Measurements from ENCODE around the gene HSD11B1.
"Not testable (repeated sequence)": the region's sequence is repeated elsewhere in the genome, so short reads cannot be mapped to it uniquely, and the experiment has no call there.

The HSD11B1 gene

DNA sequence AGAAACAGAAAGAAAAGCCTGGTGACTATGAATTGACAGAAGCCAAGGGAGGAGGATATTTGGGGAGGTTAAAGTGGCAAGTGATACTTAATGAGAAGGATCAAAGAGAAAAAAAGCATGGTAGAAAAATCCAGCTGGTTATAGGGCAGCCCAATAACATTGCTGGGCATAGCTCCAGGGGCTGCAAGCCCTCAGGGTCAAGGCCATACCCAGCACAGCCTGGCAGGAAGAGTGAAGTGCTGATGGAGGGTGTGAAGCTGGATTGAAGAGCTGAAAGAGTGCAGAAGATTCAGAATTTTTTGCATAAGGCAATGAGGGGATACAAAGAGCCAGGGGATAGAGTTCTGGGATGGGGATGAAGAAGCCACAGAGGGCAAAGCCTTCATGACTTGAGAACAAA is 8.0 kb upstream of the HSD11B1 start:
- DNase-seq (ENCODE audit: low read depth, low spot score), result no peak
- ChIA-PET POLR2A (no interaction called here), CTCF (interaction anchor here (0.6 to 11.9 kb wide), 9 partner anchors 9 to 126 kb away, joined by 3 to 314 read pairs (median 4); partner anchors contain the start of gene CAMK1G)
- TF ChIP-seq, protein P1, sequence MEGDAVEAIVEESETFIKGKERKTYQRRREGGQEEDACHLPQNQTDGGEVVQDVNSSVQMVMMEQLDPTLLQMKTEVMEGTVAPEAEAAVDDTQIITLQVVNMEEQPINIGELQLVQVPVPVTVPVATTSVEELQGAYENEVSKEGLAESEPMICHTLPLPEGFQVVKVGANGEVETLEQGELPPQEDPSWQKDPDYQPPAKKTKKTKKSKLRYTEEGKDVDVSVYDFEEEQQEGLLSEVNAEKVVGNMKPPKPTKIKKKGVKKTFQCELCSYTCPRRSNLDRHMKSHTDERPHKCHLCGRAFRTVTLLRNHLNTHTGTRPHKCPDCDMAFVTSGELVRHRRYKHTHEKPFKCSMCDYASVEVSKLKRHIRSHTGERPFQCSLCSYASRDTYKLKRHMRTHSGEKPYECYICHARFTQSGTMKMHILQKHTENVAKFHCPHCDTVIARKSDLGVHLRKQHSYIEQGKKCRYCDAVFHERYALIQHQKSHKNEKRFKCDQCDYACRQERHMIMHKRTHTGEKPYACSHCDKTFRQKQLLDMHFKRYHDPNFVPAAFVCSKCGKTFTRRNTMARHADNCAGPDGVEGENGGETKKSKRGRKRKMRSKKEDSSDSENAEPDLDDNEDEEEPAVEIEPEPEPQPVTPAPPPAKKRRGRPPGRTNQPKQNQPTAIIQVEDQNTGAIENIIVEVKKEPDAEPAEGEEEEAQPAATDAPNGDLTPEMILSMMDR (IDR thresholded peaks at IDR 0.05; ENCODE audit: insufficient read depth, low read length, missing control alignments), result no peak
- H3K4me3 ChIP-seq (ENCODE audit: low read depth, low read length), result no peak overlapping the region

DNA sequence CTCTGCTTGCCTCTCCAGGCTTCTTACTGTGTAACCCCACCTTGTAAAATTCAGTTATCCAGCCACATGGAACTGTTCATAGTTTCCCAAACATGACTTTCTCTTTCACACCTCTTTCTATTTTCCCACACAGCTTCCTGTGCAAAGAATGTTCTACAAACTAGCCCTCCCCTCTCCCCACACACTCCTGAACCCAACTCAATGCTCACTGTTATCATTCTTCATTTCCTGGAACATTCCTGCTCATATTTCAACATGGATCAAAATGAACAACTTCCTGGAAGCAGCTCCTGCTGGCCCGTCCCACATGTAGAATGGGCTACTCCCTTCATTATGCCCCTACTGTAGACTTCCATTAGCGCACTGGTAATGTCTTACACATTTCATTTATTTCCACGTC is 7.5 kb upstream of the HSD11B1 start:
- H3K4me3 ChIP-seq (ENCODE audit: low read depth, low read length), result no peak overlapping the region
- POLR2A ChIA-PET, result no interaction called here
- TF ChIP-seq, protein P1 (IDR thresholded peaks at IDR 0.05; ENCODE audit: insufficient read depth, low read length, missing control alignments), result no peak
- DNase-seq (ENCODE audit: low read depth, low spot score), result no peak
- CTCF ChIA-PET, result interaction anchor here (0.6 to 11.9 kb wide), 9 partner anchors 9 to 126 kb away, joined by 3 to 314 read pairs (median 5); partner anchors contain the start of gene CAMK1G

DNA sequence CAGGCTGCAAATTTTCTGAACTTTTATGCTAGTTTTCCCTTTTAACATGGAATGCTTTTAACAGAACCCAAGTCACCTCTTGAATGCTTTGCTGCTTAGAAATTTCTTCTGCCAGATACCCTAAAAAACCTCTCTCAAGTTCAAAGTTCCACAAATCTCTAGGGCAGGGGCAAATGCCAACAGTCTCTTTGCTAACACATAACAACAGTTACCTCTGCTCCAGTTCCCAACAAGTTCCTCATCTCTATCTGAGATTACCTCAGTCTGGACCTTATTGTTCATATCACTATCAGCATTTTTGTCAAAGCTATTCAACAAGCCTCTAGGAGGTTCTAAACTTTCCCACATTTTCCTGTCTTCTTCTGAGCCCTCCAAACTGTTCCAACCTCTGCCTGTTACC is 4.0 kb upstream of the HSD11B1 start:
- H3K4me3 ChIP-seq (ENCODE audit: low read depth, low read length); POLR2A ChIA-PET; DNase-seq (ENCODE audit: low read depth, low spot score): not testable (repeated sequence)
- CTCF ChIA-PET, result interaction anchor here (0.6 to 2.1 kb wide), 2 partner anchors 55 to 123 kb away, joined by 3 to 7 read pairs; no protein-coding TSS in a partner anchor

DNA sequence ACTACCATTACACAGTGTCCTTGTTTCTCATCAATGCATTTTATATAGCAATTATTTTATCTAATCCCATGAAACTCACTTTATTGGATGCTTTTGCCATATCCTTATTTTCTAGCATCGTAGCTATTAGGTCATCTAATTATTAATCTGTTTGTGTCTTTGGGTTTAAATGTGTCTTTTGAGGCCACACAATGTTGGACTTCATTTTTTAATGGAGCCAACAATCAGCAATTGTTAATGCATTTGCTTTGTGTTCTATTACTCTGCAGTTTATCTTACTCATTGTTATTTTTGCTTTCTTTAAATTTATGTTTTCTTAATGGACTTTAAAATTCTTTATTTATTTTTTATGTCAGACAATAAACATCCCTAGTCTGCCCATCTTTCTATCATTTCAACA is 1.8 kb upstream of the HSD11B1 start:
- TF ChIP-seq, protein P1 (IDR thresholded peaks at IDR 0.05; ENCODE audit: insufficient read depth, low read length, missing control alignments), result no peak
- ChIA-PET POLR2A (no interaction called here), CTCF (interaction anchor here (1.2 to 1.7 kb wide), 4 partner anchors 9 to 134 kb away, joined by 3 to 11 read pairs (median 6); no protein-coding TSS in a partner anchor)
- DNase-seq (ENCODE audit: low read depth, low spot score), result no peak
- no peak overlapping the region for H3K4me3 ChIP-seq (ENCODE audit: low read depth, low read length)

DNA sequence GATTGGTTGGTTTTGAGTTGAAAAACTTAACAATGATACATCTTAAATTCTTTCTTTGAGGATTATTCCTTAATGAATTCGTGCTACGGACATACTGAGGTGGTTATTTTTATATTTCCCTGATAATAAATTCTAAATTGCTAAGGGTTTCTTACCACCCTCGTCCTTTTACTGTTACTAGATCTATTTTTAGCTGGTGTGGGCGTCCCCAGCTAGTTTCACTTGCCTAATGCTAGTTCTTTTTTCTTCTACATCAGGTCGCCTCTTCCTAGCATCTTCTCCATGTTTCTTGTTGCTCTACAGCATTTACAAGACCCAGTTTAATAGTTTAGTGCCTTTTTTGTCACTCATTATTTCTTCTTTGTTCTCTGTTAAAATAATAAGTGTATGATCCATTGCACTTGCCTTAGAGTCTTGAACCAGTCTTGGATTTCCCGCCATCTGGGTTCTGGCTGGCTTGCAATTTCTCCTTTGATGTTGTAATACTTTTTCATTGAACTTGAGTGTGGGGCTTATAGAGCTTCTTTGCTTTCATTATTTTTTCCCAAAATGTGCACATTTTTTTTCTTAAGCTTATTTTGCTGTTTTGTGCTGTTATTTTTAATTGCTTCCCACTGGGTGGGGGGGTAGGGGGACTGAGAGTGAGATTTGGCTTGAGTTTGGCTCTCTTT is 677 bp upstream of the HSD11B1 start:
- TF ChIP-seq, protein P1 (IDR thresholded peaks at IDR 0.05; ENCODE audit: insufficient read depth, low read length, missing control alignments), result no peak
- ChIA-PET POLR2A (no interaction called here), CTCF (interaction anchor here (1.3 to 2.1 kb wide), 5 partner anchors 11 to 137 kb away, joined by 4 to 7 read pairs (median 6); no protein-coding TSS in a partner anchor)
- DNase-seq (ENCODE audit: low read depth, low spot score), result no peak
- H3K4me3 ChIP-seq (ENCODE audit: low read depth, low read length), result no peak overlapping the region

DNA sequence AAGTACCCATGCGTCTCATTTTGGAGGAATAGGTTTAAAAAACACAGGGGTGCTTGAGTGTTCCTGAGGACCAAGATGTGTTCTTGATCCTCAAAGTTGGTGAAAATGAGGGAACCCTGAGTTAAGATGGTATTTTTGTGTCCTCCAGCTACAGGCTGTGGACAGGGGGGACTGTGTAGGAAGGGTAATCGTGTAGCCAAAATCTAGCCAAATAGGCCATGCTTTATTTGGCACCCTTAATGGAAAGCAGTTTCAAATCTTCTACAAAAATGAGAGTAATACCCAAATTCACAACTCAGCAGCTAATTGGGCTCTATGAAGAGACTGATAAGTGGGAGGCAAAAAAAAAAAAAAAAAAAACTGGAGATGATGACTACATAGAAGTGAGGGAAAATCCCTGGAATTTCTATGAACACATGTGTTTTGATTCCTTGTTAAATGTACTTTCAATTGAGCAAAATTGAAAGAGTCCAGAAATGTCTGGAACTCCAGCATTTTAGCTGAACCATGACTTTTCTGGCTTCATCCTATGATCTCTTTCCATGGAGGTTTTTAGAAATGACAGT is 470 bp downstream of the HSD11B1 start:
- POLR2A ChIA-PET, result interaction anchor here (0.7 kb wide), 1 partner anchor 105 kb away, joined by 8 read pairs; no protein-coding TSS in a partner anchor
- CTCF ChIA-PET, result interaction anchor here (0.6 to 2.1 kb wide), 5 partner anchors 12 to 138 kb away, joined by 4 to 7 read pairs (median 6); no protein-coding TSS in a partner anchor
- H3K4me3 ChIP-seq (ENCODE audit: low read depth, low read length), result no peak overlapping the region
- no peak for DNase-seq (ENCODE audit: low read depth, low spot score)
- TF ChIP-seq, protein P1 (IDR thresholded peaks at IDR 0.05; ENCODE audit: insufficient read depth, low read length, missing control alignments), result no peak

All from AG04449 (cell line).